ENCODE data around the gene ERAS.
"Not testable (repeated sequence)": the region's sequence is repeated elsewhere in the genome, so short reads cannot be mapped to it uniquely, and the experiment has no call there.

The ERAS gene

DNA sequence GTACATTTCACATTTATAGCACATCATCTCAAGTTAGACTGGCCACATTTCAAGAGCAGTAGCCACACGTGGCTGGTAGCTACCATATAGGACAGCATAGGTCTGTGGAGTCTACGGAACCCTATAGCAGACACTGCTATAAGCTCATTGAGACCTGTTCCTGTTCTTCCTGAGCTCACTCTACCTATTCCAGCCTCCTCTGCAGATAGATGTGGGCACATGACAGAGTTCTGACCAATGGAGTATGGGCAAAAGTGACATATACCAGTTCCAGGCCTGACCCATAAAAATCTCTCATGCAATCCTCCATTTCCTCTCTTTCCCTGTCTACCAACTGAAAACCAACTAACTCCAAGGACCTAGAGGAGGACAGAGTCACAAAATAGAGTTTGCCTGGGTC is 28.0 kb upstream of the ERAS start:
- DNase-seq, result no peak

- DNase-seq, result no peak
Observed at GRCh38 chrX:48800574-48801279, 25.6 kb upstream of the ERAS start.

GRCh38 chrX:48801280-48802088 is 24.8 kb upstream of the ERAS start, which contains the start of gene HDAC6:
Gene HDAC6 (plus strand): TSS chrX:48802067. CDS start chrX:48802693, 626 bp downstream.
- DNase-seq, result peak; percentile 80 to 94 (median 88)

- DNase-seq, result peak in 2 of 4 experiments; percentile 19 to 37
Observed at GRCh38 chrX:48802089-48802904, 24.0 kb upstream of the ERAS start.

- DNase-seq, result no peak
Observed at GRCh38 chrX:48802905-48803200, 23.5 kb upstream of the ERAS start.

DNA sequence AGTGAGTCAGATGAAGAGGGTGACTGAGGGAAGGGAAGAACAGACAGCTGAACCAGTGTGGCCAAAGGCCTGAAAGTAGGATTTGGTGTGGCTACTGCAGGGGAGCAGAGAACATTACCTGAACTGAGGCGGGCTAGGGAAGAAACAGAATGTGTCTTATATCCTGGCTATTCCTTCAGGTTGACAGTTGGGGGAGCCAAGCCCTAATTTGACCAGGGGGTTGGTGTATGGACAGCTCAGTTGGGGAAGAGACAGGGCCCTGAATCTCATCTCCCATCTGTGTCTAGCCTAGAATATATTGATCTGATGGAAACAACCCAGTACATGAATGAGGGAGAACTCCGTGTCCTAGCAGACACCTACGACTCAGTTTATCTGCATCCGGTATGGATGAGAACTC is 20.2 kb upstream of the ERAS start:
- DNase-seq, result no peak

GRCh38 chrX:48813644-48814043 is 12.7 kb upstream of the ERAS start:
- DNase-seq, result no peak

DNA sequence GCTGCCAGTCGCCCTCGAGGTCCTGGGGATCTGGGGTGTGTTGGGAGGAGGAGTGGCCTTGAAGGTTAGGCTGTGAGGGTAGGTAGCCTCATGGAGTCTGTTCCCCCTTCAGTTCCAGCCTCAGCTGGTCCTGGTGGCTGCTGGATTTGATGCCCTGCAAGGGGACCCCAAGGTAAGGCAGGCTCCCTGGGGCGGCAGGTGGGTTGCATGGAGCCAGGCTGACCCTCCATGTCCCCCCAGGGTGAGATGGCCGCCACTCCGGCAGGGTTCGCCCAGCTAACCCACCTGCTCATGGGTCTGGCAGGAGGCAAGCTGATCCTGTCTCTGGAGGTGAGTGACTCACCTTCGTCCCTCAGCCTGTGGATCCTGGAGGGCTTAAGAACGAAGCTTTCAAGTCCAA is 11.6 kb upstream of the ERAS start:
- no peak for DNase-seq

DNA sequence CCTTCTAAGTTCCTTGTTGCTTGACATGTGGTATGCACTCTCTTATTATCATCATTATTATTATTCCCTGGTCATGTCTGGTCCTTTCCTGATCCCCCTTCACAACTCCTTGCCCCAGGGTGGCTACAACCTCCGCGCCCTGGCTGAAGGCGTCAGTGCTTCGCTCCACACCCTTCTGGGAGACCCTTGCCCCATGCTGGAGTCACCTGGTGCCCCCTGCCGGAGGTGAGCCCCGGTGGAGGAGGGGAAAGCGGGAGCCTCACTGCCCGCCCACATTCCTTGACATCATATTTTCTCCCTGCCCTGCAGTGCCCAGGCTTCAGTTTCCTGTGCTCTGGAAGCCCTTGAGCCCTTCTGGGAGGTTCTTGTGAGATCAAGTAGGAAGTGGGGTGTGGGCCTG is 11.0 kb upstream of the ERAS start:
- no peak for DNase-seq

DNA sequence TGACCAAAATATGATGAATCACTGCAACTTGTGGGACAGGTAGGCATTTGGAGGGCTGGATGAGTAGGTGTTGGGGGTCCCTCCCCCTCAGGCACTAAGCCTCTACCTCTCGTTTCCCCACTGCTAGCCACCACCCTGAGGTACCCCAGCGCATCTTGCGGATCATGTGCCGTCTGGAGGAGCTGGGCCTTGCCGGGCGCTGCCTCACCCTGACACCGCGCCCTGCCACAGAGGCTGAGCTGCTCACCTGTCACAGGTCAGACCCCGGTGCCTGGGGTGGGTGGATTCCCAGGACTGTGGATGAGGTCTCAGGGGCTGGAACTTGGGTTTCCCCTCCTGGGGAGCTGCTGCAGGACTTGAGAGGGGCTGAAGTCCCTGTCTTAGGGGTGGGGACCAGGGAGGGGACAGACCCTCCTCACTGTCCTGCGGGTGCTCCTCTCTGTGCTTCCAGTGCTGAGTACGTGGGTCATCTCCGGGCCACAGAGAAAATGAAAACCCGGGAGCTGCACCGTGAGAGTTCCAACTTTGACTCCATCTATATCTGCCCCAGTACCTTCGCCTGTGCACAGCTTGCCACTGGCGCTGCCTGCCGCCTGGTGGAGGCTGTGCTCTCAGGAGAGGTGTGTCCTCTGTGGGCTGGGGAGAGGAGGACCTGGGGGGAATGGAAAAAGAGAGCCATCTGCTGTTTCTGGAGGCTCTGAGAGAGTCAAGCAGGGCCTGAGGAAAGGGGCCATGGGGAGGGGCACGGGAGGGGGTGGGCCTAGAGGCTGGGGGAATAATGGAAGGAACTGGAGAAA is 10.1 kb upstream of the ERAS start:
- DNase-seq, result no peak

DNA sequence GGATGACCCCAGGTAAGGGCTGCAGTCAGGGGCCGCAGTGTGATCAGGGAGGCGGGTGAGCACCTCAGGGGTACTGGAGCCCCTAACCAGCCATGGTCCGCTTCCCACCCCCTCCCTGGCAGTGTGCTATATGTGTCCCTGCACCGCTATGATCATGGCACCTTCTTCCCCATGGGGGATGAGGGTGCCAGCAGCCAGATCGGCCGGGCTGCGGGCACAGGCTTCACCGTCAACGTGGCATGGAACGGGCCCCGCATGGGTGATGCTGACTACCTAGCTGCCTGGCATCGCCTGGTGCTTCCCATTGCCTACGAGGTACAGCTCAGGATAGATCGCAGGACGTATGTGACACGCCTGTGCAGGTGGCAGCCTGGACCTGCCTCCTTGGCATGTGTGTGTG is 8.2 kb upstream of the ERAS start:
- DNase-seq, result no peak

GRCh38 chrX:48818866-48819265 is 7.4 kb upstream of the ERAS start:
- no peak for DNase-seq

DNA sequence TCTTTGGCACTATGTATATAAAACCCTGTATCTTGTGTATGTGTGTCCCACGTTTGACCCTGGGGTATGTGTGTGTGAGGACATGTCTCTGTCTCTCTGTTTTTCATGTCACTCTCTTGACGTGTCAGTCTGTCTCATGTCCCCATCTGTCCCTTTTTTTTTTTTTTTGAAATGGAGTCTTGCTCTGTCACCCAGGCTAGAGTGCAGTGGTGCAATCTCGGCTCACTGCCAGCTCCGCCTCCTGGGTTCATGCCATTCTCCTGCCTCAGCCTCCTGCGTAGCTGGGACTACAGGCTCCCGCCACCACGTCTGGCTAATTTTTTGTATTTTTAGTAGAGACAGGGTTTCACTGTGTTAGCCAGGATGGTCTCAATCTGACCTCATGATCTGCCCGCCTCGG is 6.9 kb upstream of the ERAS start:
- DNase-seq, result not testable (repeated sequence)

GRCh38 chrX:48823053-48823452 is 3.3 kb upstream of the ERAS start:
- DNase-seq, result no peak

GRCh38 chrX:48824066-48824465 is 2.2 kb upstream of the ERAS start:
- DNase-seq, result no peak

DNA sequence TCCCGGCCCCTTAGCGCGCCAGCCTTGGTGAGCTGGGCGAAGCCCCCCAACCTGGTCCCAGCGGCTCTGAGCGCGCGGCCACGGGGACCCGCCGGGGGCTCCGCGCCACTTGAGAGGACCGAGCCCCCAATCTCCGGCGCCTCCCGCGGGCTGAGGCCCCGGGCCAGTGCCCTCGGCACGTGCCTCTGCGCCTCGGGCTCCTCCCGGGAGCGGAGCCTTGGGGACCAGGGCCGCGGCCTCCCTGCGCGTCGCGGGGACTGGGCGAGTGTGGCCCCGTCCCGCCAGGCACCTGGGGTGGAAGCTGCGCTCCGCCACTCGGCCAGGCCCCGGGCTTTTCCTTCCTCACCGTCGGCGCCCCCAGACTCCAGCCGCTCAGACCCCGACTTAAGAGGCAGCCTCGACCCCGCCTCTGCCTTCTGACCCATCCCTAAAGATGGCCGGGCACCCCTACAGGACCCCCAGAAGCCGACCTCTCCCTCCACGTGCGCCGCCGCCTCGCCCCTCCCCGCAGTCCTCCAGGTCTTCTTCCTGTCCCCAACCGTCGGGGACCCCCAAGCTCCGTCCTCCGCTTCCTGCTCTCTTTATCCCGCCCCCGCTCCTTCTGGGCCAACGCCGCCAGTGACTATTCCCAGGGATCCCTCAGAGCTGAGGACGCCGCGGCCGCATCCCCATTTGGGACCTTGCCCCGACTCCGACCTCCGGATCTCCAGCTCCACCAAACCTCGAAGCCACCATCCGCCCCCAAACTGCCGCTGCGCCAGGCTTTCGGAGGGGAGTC is 752 bp downstream of the ERAS start:
- DNase-seq, result no peak

GRCh38 chrX:48827654-48827968 is 1.3 kb downstream of the ERAS start:
- no peak for DNase-seq

- no peak for DNase-seq
Observed at GRCh38 chrX:48829016-48829735, 2.9 kb downstream of the ERAS start.

DNA sequence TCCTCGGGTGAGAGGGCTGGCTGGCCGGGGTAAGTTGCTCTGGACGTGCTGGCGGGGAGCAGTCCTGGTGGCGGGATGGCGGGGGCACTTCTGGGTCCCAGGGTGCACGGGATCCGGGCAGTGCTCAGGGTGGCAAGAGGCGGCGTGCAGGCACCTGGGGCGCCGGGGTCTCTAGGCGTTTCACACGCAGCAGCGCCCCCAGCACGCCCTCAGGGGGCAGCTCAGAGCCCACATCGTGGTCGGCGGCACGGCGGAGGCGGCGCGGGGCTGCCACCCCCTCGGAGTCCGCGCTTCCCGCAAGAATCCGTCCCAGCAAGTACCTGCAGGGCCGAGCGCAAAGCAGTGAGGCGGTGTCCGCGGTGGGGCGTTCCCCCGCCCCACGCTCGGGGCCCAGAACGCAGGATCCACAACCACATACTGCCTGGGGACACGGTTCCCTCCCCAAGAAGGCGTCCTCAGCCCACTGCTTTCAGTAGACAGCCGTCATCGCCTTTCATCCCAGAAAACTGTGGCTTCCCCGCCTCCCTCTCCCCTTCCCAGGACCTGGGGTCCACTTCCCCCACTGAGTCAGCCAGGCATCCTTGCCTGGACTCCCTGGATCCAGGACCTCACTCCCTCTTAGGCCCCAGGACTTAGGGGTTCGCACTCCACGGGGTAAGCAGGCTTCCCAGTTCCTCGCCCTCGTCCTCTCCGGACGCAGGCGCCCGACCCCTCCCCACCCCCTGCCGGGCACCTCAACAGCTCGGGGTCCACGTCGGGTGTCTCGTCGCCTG is 5.0 kb downstream of the ERAS start:
- DNase-seq, result no peak

DNA sequence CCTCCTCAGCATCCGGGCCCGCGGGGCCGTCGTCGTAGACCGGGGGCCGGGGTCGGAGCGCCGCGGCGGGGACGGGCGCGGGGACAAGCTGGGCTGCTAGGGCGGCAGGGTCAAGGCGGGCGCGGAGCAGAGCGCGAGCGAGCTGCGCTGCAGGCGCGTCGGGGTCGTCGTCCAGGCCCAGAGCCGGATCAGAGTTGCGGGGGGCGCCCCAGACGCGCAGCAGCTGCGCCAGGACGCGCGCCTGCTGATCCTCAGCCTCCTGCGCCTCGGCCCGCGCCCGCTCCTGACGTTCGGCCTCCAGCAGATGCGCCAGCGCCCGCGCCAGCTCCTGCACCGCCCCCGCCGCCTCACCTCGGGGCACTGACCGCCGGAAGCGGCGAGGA is 5.6 kb downstream of the ERAS start:
- DNase-seq, result no peak

All from activated naive CD4-positive, alpha-beta T cell (primary cell).